Fibroblast of lung (primary cell): ENCODE results near the gene CLEC11A.

Experiments used
- EZH2 ChIP-seq: IDR thresholded peaks from 2 replicates; pipeline ENCODE4 v1.5.1; 2012; ENCODE audit warnings: low read length, control low read depth, mild to moderate bottlenecking; ENCODE audit errors: missing control alignments
- TF ChIP-seq, protein P1 (sequence below), 2 donors: IDR thresholded peaks in 1 of 2; conservative IDR thresholded peaks in 1 of 2; 1 replicate in 1 of 2; 2 replicates in 1 of 2; pipeline ENCODE4 v1.5.1; 2011 to 2012; ENCODE audit warnings: low read length in 2 of 2, control low read depth in 1 of 2, inconsistent platforms in 1 of 2, low read depth in 1 of 2, mild to moderate bottlenecking in 1 of 2

DNA sequence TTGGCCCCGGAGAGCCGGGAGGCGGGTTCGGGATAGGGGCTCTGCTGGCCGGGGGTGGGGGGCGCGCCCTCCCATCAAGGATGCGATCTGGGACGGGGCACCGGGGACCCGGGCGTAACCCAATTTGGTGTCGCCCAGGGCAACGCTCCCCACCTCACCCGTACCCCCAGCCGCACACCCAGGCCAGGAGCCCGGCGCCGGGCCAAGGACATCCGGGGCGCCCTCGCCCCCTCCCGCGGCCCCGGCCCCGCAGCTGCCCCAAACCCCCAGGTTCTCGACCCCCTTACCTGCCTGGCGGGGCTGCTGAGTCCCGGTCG lies 4.1 kb upstream of the CLEC11A start:
- TF ChIP-seq, protein P1, sequence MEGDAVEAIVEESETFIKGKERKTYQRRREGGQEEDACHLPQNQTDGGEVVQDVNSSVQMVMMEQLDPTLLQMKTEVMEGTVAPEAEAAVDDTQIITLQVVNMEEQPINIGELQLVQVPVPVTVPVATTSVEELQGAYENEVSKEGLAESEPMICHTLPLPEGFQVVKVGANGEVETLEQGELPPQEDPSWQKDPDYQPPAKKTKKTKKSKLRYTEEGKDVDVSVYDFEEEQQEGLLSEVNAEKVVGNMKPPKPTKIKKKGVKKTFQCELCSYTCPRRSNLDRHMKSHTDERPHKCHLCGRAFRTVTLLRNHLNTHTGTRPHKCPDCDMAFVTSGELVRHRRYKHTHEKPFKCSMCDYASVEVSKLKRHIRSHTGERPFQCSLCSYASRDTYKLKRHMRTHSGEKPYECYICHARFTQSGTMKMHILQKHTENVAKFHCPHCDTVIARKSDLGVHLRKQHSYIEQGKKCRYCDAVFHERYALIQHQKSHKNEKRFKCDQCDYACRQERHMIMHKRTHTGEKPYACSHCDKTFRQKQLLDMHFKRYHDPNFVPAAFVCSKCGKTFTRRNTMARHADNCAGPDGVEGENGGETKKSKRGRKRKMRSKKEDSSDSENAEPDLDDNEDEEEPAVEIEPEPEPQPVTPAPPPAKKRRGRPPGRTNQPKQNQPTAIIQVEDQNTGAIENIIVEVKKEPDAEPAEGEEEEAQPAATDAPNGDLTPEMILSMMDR (conservative IDR thresholded peaks at IDR 0.05 in 1 of 2, IDR thresholded peaks at IDR 0.05 in 1 of 2; ENCODE audit: low read depth in 1 of 2, low read length in 2 of 2): no peak
- TF ChIP-seq EZH2: no peak
